ENCODE results near the gene ANKRD45.

GRCh38 chr1:173581383-173582079, 88.1 kb downstream of the ANKRD45 start:
- TF ChIP-seq CTCF (IDR thresholded peaks at IDR 0.05) (no peak), EZH2 (IDR thresholded peaks at IDR 0.05) (no peak)
